Panc1 (cell line): ENCODE measurements around the gene LUZP4.

Experiments used
- POLR2AphosphoS5 ChIP-seq: IDR thresholded peaks from 2 replicates; pipeline ENCODE4 v1.6.1; 2012; ENCODE audit warnings: mild to moderate bottlenecking, low read depth, low read length, moderate library complexity
- SIN3A ChIP-seq: IDR thresholded peaks from 2 replicates; pipeline ENCODE4 v1.6.1; 2012; ENCODE audit warnings: low read depth, mild to moderate bottlenecking, low read length, moderate library complexity, borderline replicate concordance; ENCODE audit not compliant: insufficient read depth
- TCF7L2 ChIP-seq: IDR thresholded peaks from 2 replicates; pipeline ENCODE4 v1.6.1; 2011; ENCODE audit warnings: mild to moderate bottlenecking, low read depth, low read length, inconsistent platforms
- TF ChIP-seq, protein P1 (sequence below): fragments of 450-650 bp; IDR thresholded peaks from 2 replicates; pipeline ENCODE4 v1.5.1; 2017; ENCODE audit warnings: mild to moderate bottlenecking
- TF ChIP-seq, protein P2 (sequence below), 2 experiments: IDR thresholded peaks; 2 replicates each; pipeline ENCODE4 v1.6.1; 2011 to 2012; ENCODE audit warnings: low read depth in 2 of 2, control low read depth in 1 of 2, low read length in 1 of 2, mild to moderate bottlenecking in 1 of 2, moderate library complexity in 1 of 2; ENCODE audit not compliant: insufficient read depth in 1 of 2

- TF ChIP-seq, protein P1, sequence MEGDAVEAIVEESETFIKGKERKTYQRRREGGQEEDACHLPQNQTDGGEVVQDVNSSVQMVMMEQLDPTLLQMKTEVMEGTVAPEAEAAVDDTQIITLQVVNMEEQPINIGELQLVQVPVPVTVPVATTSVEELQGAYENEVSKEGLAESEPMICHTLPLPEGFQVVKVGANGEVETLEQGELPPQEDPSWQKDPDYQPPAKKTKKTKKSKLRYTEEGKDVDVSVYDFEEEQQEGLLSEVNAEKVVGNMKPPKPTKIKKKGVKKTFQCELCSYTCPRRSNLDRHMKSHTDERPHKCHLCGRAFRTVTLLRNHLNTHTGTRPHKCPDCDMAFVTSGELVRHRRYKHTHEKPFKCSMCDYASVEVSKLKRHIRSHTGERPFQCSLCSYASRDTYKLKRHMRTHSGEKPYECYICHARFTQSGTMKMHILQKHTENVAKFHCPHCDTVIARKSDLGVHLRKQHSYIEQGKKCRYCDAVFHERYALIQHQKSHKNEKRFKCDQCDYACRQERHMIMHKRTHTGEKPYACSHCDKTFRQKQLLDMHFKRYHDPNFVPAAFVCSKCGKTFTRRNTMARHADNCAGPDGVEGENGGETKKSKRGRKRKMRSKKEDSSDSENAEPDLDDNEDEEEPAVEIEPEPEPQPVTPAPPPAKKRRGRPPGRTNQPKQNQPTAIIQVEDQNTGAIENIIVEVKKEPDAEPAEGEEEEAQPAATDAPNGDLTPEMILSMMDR, result no peak
- TF ChIP-seq SIN3A, result no peak
- no peak for TF ChIP-seq POLR2AphosphoS5
- TF ChIP-seq TCF7L2, result no peak
- TF ChIP-seq, protein P2, sequence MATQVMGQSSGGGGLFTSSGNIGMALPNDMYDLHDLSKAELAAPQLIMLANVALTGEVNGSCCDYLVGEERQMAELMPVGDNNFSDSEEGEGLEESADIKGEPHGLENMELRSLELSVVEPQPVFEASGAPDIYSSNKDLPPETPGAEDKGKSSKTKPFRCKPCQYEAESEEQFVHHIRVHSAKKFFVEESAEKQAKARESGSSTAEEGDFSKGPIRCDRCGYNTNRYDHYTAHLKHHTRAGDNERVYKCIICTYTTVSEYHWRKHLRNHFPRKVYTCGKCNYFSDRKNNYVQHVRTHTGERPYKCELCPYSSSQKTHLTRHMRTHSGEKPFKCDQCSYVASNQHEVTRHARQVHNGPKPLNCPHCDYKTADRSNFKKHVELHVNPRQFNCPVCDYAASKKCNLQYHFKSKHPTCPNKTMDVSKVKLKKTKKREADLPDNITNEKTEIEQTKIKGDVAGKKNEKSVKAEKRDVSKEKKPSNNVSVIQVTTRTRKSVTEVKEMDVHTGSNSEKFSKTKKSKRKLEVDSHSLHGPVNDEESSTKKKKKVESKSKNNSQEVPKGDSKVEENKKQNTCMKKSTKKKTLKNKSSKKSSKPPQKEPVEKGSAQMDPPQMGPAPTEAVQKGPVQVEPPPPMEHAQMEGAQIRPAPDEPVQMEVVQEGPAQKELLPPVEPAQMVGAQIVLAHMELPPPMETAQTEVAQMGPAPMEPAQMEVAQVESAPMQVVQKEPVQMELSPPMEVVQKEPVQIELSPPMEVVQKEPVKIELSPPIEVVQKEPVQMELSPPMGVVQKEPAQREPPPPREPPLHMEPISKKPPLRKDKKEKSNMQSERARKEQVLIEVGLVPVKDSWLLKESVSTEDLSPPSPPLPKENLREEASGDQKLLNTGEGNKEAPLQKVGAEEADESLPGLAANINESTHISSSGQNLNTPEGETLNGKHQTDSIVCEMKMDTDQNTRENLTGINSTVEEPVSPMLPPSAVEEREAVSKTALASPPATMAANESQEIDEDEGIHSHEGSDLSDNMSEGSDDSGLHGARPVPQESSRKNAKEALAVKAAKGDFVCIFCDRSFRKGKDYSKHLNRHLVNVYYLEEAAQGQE (IDR thresholded peaks at IDR 0.05; ENCODE audit: insufficient read depth in 1 of 2, low read depth in 2 of 2, low read length in 1 of 2), result no peak
These were observed 28.6 kb downstream of the LUZP4 start for GRCh38 chrX:115318139-115318538.
